H1 (cell line): ENCODE data around the gene PDCD7. TPM values are rescaled to one million over a fixed set of nuclear protein-coding genes. Genes with fewer than 3 reads are reported as not detected.
"Not testable (repeated sequence)": the region's sequence is repeated elsewhere in the genome, so short reads cannot be mapped to it uniquely, and the experiment has no call there.

Experiments used
- CTCF ChIA-PET: fragments of 300-600 bp; sonication (Branson Sonifier 250); formaldehyde crosslinking; loops from one replicate; lab custom pipeline; 2021; ENCODE audit not compliant: partially characterized antibody; lab: Charles Lee
- POLR2A ChIA-PET: fragments of 300-600 bp; sonication (Branson Sonifier 250); formaldehyde crosslinking; loops from one replicate; lab custom pipeline; 2021; ENCODE audit warnings: inconsistent platforms; ENCODE audit not compliant: partially characterized antibody; lab: Charles Lee
- DNase-seq, 2 experiments: peaks; one replicate each; pipeline versions ENCODE4 v3.0.0 to v3.0.0-alpha.2; 2010 to 2022; ENCODE audit warnings: low spot score in 2 of 2, low read depth in 1 of 2, mixed read lengths in 1 of 2
- FAIRE-seq: peaks from 2 replicates; lab custom pipeline; 2011; peaks lifted over from hg19 to GRCh38; lab: Jason Lieb, UNC
- H2AFZ ChIP-seq: 2 replicates; pipeline ENCODE4 v1.8.1; 2012; ENCODE audit warnings: low read length, inconsistent platforms
- H2AK5ac ChIP-seq: 2 replicates; pipeline ENCODE4 v1.6.1; 2013; ENCODE audit warnings: low read depth, low read length
- H2BK120ac ChIP-seq: replicated peaks from 2 replicates; pipeline ENCODE3; 2013; ENCODE audit warnings: low read depth, low read length, inconsistent platforms
- H2BK12ac ChIP-seq: 2 replicates; pipeline ENCODE4 v1.6.1; 2013; ENCODE audit warnings: low read depth, low read length
- H2BK15ac ChIP-seq: 2 replicates; pipeline ENCODE4 v1.6.1; 2013; ENCODE audit warnings: low read length
- H2BK20ac ChIP-seq: 2 replicates; pipeline ENCODE4 v1.6.1; 2013; ENCODE audit warnings: low read length
- H2BK5ac ChIP-seq: 2 replicates; pipeline ENCODE4 v1.6.1; 2013; ENCODE audit warnings: low read depth, low read length
- H3K14ac ChIP-seq: 2 replicates; pipeline ENCODE4 v1.6.1; 2013; ENCODE audit warnings: inconsistent platforms; ENCODE audit not compliant: insufficient read length
- H3K18ac ChIP-seq: 2 replicates; pipeline ENCODE4 v1.6.1; 2013; ENCODE audit warnings: low read length; ENCODE audit errors: extremely low read depth
- H3K23ac ChIP-seq: 2 replicates; pipeline ENCODE4 v1.6.1; 2013; ENCODE audit warnings: inconsistent platforms; ENCODE audit not compliant: insufficient read length
- H3K23me2 ChIP-seq: 2 replicates; pipeline ENCODE4 v1.6.1; 2013; ENCODE audit warnings: low read depth, low read length
- H3K27ac ChIP-seq: 2 replicates; pipeline ENCODE4 v1.6.1; 2011; ENCODE audit warnings: low read depth, low read length, inconsistent platforms
- H3K27me3 ChIP-seq, 4 experiments: replicated peaks in 1 of 4; 1 replicate in 1 of 4; 2 replicates in 3 of 4; pipeline versions ENCODE4 v1.6.1 to v1.8.1; 2011 to 2013; ENCODE audit warnings: low read length in 3 of 4, mild to moderate bottlenecking in 3 of 4, inconsistent platforms in 2 of 4, mixed read lengths in 2 of 4, moderate library complexity in 1 of 4; ENCODE audit not compliant: control insufficient read depth in 3 of 4, insufficient read depth in 3 of 4; ENCODE audit errors: extremely low read depth in 1 of 4
- H3K36me3 ChIP-seq, 4 experiments: 2 replicates each; pipeline versions ENCODE4 v1.6.1 to v1.8.1; 2011 to 2013; ENCODE audit warnings: mild to moderate bottlenecking in 4 of 4, low read length in 3 of 4, moderate library complexity in 2 of 4, control low read depth in 1 of 4, inconsistent platforms in 1 of 4; ENCODE audit not compliant: insufficient read depth in 4 of 4, control insufficient read depth in 2 of 4
- H3K4ac ChIP-seq: replicated peaks from 2 replicates; pipeline ENCODE3; 2013; ENCODE audit warnings: low read length, low read depth, mixed read lengths, inconsistent platforms; ENCODE audit not compliant: insufficient read length
- H3K4me1 ChIP-seq, 4 experiments: replicated peaks in 1 of 4; 1 replicate in 1 of 4; 2 replicates in 3 of 4; pipeline versions ENCODE4 v1.6.1 to v1.8.1; 2011 to 2013; ENCODE audit warnings: low read length in 3 of 4, inconsistent platforms in 2 of 4, mixed read lengths in 1 of 4; ENCODE audit not compliant: insufficient read depth in 4 of 4, control insufficient read depth in 3 of 4
- H3K4me2 ChIP-seq, 2 experiments: 2 replicates each; pipeline versions ENCODE4 v1.6.1 to v1.8.1; 2011 to 2013; ENCODE audit warnings: low read depth in 2 of 2, low read length in 2 of 2, control low read depth in 1 of 2, inconsistent platforms in 1 of 2, mild to moderate bottlenecking in 1 of 2; ENCODE audit not compliant: insufficient read depth in 1 of 2
- H3K4me3 ChIP-seq, 4 experiments: fragments of 200-600, 300-600 bp in 1 of 4; sonication (generic), shearing (Covaris generic), sonication (Bioruptor Twin) in 1 of 4; 2 replicates each; pipeline versions ENCODE4 v1.5.1 to v1.8.1; 2011 to 2016; ENCODE audit warnings: low read length in 4 of 4, low read depth in 3 of 4, control low read depth in 2 of 4, inconsistent platforms in 2 of 4, mild to moderate bottlenecking in 2 of 4, mixed read lengths in 1 of 4, moderate library complexity in 1 of 4; ENCODE audit not compliant: insufficient read depth in 2 of 4; ENCODE audit errors: extremely low read depth in 1 of 4
- H3K56ac ChIP-seq: replicated peaks from 2 replicates; pipeline ENCODE3; 2013; ENCODE audit warnings: low read depth, mild to moderate bottlenecking, mixed read lengths, low read length, inconsistent platforms; ENCODE audit not compliant: insufficient read length
- H3K79me1 ChIP-seq: 2 replicates; pipeline ENCODE4 v1.6.1; 2013; ENCODE audit warnings: low read depth, low read length, control low read depth
- H3K79me2 ChIP-seq, 2 experiments: 2 replicates each; pipeline versions ENCODE4 v1.6.1 to v1.8.1; 2012 to 2013; ENCODE audit warnings: low read length in 2 of 2, mild to moderate bottlenecking in 2 of 2, inconsistent platforms in 1 of 2; ENCODE audit not compliant: insufficient read depth in 2 of 2, control insufficient read depth in 1 of 2
- H3K9ac ChIP-seq, 4 experiments: replicated peaks in 1 of 4; 1 replicate in 1 of 4; 2 replicates in 3 of 4; pipeline versions ENCODE4 v1.6.1 to v1.8.1; 2011 to 2013; ENCODE audit warnings: low read depth in 3 of 4, low read length in 3 of 4, control low read depth in 2 of 4, mild to moderate bottlenecking in 2 of 4, moderate library complexity in 2 of 4, inconsistent platforms in 1 of 4; ENCODE audit errors: extremely low read depth in 1 of 4
- H3K9me3 ChIP-seq, 2 experiments: 2 replicates each; pipeline versions ENCODE4 v1.6.1 to v1.8.1; 2012 to 2013; ENCODE audit warnings: mild to moderate bottlenecking in 2 of 2, moderate library complexity in 2 of 2, control low read depth in 1 of 2, inconsistent platforms in 1 of 2, low read depth in 1 of 2, low read length in 1 of 2, mixed read lengths in 1 of 2; ENCODE audit not compliant: insufficient read depth in 2 of 2
- H4K20me1 ChIP-seq, 2 experiments: replicated peaks in 1 of 2; 2 replicates each; pipeline versions ENCODE3 to v1.8.1; 2011 to 2013; ENCODE audit warnings: inconsistent platforms in 2 of 2, low read length in 2 of 2, mild to moderate bottlenecking in 1 of 2; ENCODE audit not compliant: insufficient read depth in 2 of 2, control insufficient read depth in 1 of 2
- H4K5ac ChIP-seq: 2 replicates; pipeline ENCODE4 v1.6.1; 2013; ENCODE audit warnings: low read length, low read depth, mixed read lengths, inconsistent platforms; ENCODE audit not compliant: insufficient read length
- H4K8ac ChIP-seq: 2 replicates; pipeline ENCODE4 v1.8.0; 2013; ENCODE audit warnings: mild to moderate bottlenecking, moderate library complexity, low read length, inconsistent platforms; ENCODE audit not compliant: insufficient read depth; ENCODE audit errors: extremely low read depth
- H4K91ac ChIP-seq: replicated peaks from 2 replicates; pipeline ENCODE3; 2013; ENCODE audit warnings: low read length, mixed read lengths, inconsistent platforms; ENCODE audit not compliant: insufficient read length
- WGBS, 2 experiments: shearing (Covaris generic) in 1 of 2; methylation state at CpG; one replicate each; pipeline versions ENCODE4 v1.1.6 to v1.1.7; 2013 to 2015; ENCODE audit warnings: low lambda C conversion rate in 2 of 2, mixed read lengths in 2 of 2, inconsistent platforms in 1 of 2, low coverage in 1 of 2, missing lambda C conversion rate in 1 of 2; ENCODE audit not compliant: insufficient replicate concordance in 2 of 2, insufficient coverage in 1 of 2, insufficient read length in 1 of 2; ENCODE audit errors: extremely low coverage in 1 of 2, missing lambda C conversion rate in 1 of 2; 5-methylcytosine and 5-hydroxymethylcytosine counted together
- polyA plus RNA-seq, 7 experiments: library from polyadenylated mRNA; depleted of rRNA in 3 of 7; stranded (reverse) in 5 of 7; unstranded in 2 of 7; fragments of >200 nt in 5 of 7; fragments of 200-250 nt in 2 of 7; gene quantifications; 1 replicate in 5 of 7; 2 replicates in 1 of 7; 4 replicates in 1 of 7; pipeline versions ENCODE4 v1.2.1 to v1.2.3, GENCODE V29; 2011 to 2013; ENCODE audit warnings: missing spikeins in 2 of 7, mixed read lengths in 2 of 7
- total RNA-seq: library from RNA; stranded (reverse); fragmentation: NEBNext Ultra II Directional; extraction: Animal tissue kit (Norgen Biotek cat#: 25700); gene quantifications from 2 replicates; pipeline ENCODE4 v1.2.1, GENCODE V29; 2021

PDCD7 gene
- total and polyA plus RNA-seq, 2 of the 8 experiments (the other 6 are each of a cell fraction or from before 2014, with no cell fraction given) = 11.5 to 25.6 TPM

GRCh38 chr15:65093793-65094170 lies 39.8 kb downstream of the PDCD7 start:
- not testable (repeated sequence) for H4K5ac ChIP-seq, H3K9me3 ChIP-seq, H4K20me1 ChIP-seq, H3K9ac ChIP-seq, DNase-seq, H4K91ac ChIP-seq, H3K23me2 ChIP-seq, H2BK12ac ChIP-seq, H3K4me1 ChIP-seq, H4K8ac ChIP-seq, H2AFZ ChIP-seq, H2BK120ac ChIP-seq, FAIRE-seq, H3K56ac ChIP-seq, H3K4ac ChIP-seq, H3K79me2 ChIP-seq, H3K18ac ChIP-seq, H3K4me2 ChIP-seq, H3K27me3 ChIP-seq, H2BK20ac ChIP-seq, H3K4me3 ChIP-seq, H2BK5ac ChIP-seq, H2BK15ac ChIP-seq, H3K27ac ChIP-seq, H3K36me3 ChIP-seq, H3K23ac ChIP-seq, H3K79me1 ChIP-seq, H3K14ac ChIP-seq, H2AK5ac ChIP-seq
- WGBS, 2 experiments = 95% methylated on average over 8 of the region's 13 CpGs; no CpG with 5 or more reads in 1 of the 2 experiments
- CTCF ChIA-PET = interaction anchor here (0.6 to 4.0 kb wide), 9 partner anchors 8 to 72 kb away, joined by 3 to 45 read pairs (median 11); partner anchors contain the start of genes KBTBD13 and RASL12
- POLR2A ChIA-PET = interaction anchor here (1.4 to 3.4 kb wide), 3 partner anchors 9 to 26 kb away, joined by 4 to 16 read pairs (median 4); partner anchors contain the start of gene RASL12
